Measurements from ENCODE around the gene CLEC1A. TPM values are rescaled to one million over a fixed set of nuclear protein-coding genes. Genes with fewer than 3 reads are reported as not detected.

Gene CLEC1A
- total RNA-seq, 1 donor from 2014 or later = 0.04 TPM

DNA sequence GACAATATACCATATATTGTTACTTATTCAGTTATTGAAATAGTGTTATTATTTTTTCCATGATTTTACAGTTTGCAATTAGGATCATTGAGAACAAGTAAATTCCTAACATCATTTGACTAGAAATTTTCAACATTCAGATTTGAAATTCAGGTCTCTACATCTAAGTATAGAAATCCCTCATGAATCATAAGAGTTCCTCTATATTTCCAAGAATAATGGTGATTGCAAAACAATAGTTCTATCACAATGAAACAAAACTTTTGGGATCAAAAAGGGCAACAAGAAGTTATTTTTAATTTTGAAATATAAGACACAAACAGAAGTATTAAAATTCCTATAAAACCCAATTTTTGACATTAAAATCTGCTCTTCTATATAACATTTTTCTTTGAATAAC, 10.8 kb downstream of the CLEC1A start:
- H3K27me3 ChIP-seq (ENCODE audit: control insufficient read depth, insufficient read depth, low read length) = no peaks in the 10 kb centered on the region
- H3K4me3 ChIP-seq (ENCODE audit: low read depth, low read length) = no peak overlapping the region
- no peak for DNase-seq (ENCODE audit: low read depth)
- TF ChIP-seq, protein P1, sequence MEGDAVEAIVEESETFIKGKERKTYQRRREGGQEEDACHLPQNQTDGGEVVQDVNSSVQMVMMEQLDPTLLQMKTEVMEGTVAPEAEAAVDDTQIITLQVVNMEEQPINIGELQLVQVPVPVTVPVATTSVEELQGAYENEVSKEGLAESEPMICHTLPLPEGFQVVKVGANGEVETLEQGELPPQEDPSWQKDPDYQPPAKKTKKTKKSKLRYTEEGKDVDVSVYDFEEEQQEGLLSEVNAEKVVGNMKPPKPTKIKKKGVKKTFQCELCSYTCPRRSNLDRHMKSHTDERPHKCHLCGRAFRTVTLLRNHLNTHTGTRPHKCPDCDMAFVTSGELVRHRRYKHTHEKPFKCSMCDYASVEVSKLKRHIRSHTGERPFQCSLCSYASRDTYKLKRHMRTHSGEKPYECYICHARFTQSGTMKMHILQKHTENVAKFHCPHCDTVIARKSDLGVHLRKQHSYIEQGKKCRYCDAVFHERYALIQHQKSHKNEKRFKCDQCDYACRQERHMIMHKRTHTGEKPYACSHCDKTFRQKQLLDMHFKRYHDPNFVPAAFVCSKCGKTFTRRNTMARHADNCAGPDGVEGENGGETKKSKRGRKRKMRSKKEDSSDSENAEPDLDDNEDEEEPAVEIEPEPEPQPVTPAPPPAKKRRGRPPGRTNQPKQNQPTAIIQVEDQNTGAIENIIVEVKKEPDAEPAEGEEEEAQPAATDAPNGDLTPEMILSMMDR (IDR thresholded peaks at IDR 0.05; ENCODE audit: insufficient read depth, low read length, poor library complexity, severe bottlenecking) = no peak
- no peaks in the 10 kb centered on the region for H3K36me3 ChIP-seq (ENCODE audit: control insufficient read depth, insufficient read depth, low read length)

DNA sequence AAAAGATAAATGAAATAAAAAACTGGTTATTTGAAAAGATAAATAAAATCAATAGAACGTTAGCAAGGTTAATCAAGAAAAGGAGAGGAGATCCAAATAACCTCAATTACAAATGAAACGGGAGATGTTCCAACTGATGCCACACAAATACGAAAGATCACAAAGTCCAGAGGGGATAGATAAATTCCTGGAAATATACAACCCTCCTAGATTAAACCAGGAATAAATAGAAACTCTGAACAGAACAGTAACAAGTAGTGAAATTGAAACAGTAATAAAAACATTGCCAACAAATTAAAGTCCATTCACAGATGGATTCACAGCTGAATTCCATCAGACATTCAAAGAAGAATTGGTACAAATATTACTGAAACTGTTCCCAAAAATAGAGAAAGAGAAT, 12.4 kb downstream of the CLEC1A start:
- H3K36me3 ChIP-seq (ENCODE audit: control insufficient read depth, insufficient read depth, low read length) = no peaks in the 10 kb centered on the region
- TF ChIP-seq, protein P1 (IDR thresholded peaks at IDR 0.05; ENCODE audit: insufficient read depth, low read length, poor library complexity, severe bottlenecking) = no peak
- no peak for DNase-seq (ENCODE audit: low read depth)
- no peak overlapping the region for H3K4me3 ChIP-seq (ENCODE audit: low read depth, low read length)
- H3K27me3 ChIP-seq (ENCODE audit: control insufficient read depth, insufficient read depth, low read length) = no peaks in the 10 kb centered on the region

DNA sequence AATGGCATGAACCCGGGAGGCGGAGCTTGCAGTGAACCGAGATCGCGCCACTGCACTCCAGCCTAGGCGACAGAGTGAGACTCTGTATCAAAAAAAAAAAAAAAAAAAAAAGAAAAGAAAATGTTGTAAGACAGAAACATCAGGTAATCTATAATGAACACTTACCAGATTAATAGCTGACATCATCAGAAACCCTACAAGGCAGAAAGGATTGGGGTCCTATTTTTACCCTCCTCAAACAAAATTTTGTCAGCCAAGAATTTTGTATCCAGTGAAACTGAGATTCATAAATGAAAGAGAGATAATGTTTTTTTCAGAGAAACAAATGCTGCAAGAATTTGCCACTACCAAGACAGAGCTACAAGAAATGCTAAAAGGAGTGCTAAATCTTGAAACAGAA, 14.1 kb downstream of the CLEC1A start:
- Histone ChIP-seq H3K36me3 (ENCODE audit: control insufficient read depth, insufficient read depth, low read length) (no peaks in the 10 kb centered on the region), H3K4me3 (ENCODE audit: low read depth, low read length) (no peak overlapping the region), H3K27me3 (ENCODE audit: control insufficient read depth, insufficient read depth, low read length) (no peaks in the 10 kb centered on the region)
- TF ChIP-seq, protein P1 (IDR thresholded peaks at IDR 0.05; ENCODE audit: insufficient read depth, low read length, poor library complexity, severe bottlenecking) = no peak
- DNase-seq (ENCODE audit: low read depth) = no peak

DNA sequence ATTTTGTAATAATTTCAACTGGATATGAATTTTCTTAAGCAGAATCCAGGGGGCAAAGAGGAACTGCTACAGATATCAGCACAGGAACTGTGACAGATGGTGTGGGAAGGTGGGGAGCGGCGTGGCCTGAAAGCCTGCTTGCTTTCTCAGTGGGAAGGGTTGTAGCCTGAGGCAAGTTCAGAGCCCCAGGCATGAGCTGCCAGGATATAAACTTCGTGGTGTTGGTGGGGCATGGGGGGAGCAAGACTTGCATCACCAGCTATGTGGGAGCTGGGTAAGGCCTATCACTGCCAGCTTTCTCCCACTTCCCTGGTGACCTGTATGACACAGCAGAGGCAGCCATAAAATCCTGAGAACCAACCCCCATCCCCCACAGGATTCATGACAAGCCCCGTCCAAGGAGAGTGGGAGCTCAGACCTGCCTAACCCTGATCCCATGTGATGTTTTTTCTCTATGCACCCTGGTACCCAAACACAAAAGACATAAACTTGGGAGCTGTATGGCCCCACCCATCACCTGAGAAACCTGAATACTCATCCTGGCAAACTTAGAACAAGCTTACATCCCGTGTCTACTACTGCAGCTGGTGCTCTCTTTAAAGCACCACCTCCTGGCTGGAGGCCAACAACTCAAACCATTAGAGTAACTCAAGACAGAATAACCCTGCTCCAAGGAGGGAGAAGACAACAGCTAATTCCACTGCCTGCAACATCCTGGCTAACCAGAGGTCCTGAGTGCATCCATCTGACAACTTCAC, 16.5 kb downstream of the CLEC1A start:
- TF ChIP-seq, protein P1 (IDR thresholded peaks at IDR 0.05; ENCODE audit: insufficient read depth, low read length, poor library complexity, severe bottlenecking) = no peak
- no peak for DNase-seq (ENCODE audit: low read depth)
- H3K36me3 ChIP-seq (ENCODE audit: control insufficient read depth, insufficient read depth, low read length) = no peaks in the 10 kb centered on the region
- H3K27me3 ChIP-seq (ENCODE audit: control insufficient read depth, insufficient read depth, low read length) = no peaks in the 10 kb centered on the region
- H3K4me3 ChIP-seq (ENCODE audit: low read depth, low read length) = no peak overlapping the region

DNA sequence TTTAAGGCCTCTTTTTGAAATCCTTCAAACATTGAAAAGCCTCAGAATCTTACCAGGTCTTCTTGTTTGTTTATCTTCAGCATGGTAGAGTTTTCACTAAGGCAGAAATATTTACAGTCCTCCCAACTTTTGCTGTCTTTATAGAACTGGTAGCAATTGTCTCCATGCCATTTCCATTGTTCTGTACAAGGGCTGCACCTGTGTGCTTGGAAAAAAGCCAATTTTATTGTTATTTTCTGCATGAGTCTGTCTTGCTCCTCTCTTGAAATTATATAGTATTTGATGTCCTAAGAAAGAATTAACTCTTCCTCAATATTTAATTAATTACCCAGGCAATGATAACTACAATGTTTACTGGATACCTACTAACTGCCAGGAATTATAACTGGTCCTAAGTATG, 23.3 kb downstream of the CLEC1A start:
- TF ChIP-seq, protein P1 (IDR thresholded peaks at IDR 0.05; ENCODE audit: insufficient read depth, low read length, poor library complexity, severe bottlenecking) = no peak
- DNase-seq (ENCODE audit: low read depth) = no peak
- H3K36me3 ChIP-seq (ENCODE audit: control insufficient read depth, insufficient read depth, low read length) = no peaks in the 10 kb centered on the region
- no peak overlapping the region for H3K4me3 ChIP-seq (ENCODE audit: low read depth, low read length)
- H3K27me3 ChIP-seq (ENCODE audit: control insufficient read depth, insufficient read depth, low read length) = no peaks in the 10 kb centered on the region

DNA sequence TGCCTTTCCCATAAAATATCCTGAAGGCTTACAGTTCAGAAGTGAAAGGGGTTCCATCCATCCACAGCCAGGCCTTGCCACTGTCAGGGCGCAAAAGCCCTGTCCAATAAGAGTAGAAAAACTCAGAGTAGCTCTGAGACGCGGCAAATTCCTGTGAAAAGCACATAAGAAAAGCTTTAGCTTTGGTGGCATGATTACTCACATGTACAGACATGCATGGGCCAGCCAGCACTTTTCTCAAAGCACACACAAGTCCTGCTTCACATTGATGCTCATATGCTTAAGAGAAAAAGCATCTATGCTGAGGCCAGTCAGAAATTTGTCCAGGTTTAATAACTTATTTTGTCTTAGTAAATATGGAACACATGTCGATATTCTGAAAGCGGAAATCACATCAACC, 25.5 kb downstream of the CLEC1A start:
- no peak for DNase-seq (ENCODE audit: low read depth)

More for the DNA sequence above, 25.5 kb downstream of the CLEC1A start:
- no peaks in the 10 kb centered on the region for H3K36me3 ChIP-seq (ENCODE audit: control insufficient read depth, insufficient read depth, low read length)
- no peak overlapping the region for H3K4me3 ChIP-seq (ENCODE audit: low read depth, low read length)
- no peaks in the 10 kb centered on the region for H3K27me3 ChIP-seq (ENCODE audit: control insufficient read depth, insufficient read depth, low read length)
- TF ChIP-seq, protein P1 (IDR thresholded peaks at IDR 0.05; ENCODE audit: insufficient read depth, low read length, poor library complexity, severe bottlenecking) = no peak

Data from kidney epithelial cell (primary cell).